ENCODE measurements around the gene DPP6. TPM values are rescaled to one million over a fixed set of nuclear protein-coding genes. Genes with fewer than 3 reads are reported as not detected.

Gene DPP6
- total RNA-seq, 2 experiments from 2014 or later: not detected

GRCh38 chr7:154653281-154653680 lies 601.1 kb downstream of the DPP6 start:
- no TSS peak for BruUV-seq (replicated peaks)
- intact Hi-C loops (cut with micrococcal nuclease; ENCODE audit: unreplicated experiment): no loop called here
- H3K4me1 ChIP-seq (ENCODE audit: insufficient read depth, low read length, poor library complexity, severe bottlenecking): no peaks in the 10 kb centered on the region
- no peak overlapping the region for H3K4me2 ChIP-seq (ENCODE audit: low read length)
- TF ChIP-seq CTCF (conservative IDR thresholded peaks at IDR 0.05; ENCODE audit: low read length) (no peak), EZH2phosphoT487 (IDR thresholded peaks at IDR 0.05; ENCODE audit: borderline replicate concordance, low read depth, low read length) (no peak)
- H3K9me2 ChIP-seq (ENCODE audit: insufficient read depth, low read length): no peaks in the 10 kb centered on the region
- H3K4me3 ChIP-seq (ENCODE audit: low read depth, low read length, poor library complexity, severe bottlenecking): no peak overlapping the region
- CTCF ChIA-PET (ENCODE audit: unreplicated experiment): no interaction called here
- H4K20me1 ChIP-seq (ENCODE audit: insufficient read depth, low read length): no peaks in the 10 kb centered on the region
- H3K79me2 ChIP-seq (ENCODE audit: insufficient read depth, low read depth, low read length): no peaks in the 10 kb centered on the region
- DNase-seq (ENCODE audit: low spot score): no peak
- POLR2A ChIA-PET: no interaction called here
- no peaks in the 10 kb centered on the region for H3K36me3 ChIP-seq (ENCODE audit: insufficient read depth, low read length)
- no peak overlapping the region for H2AFZ ChIP-seq (ENCODE audit: low read length)
- H3K27ac ChIP-seq (ENCODE audit: low read depth, low read length, poor library complexity, severe bottlenecking): no peak overlapping the region
- no peaks in the 10 kb centered on the region for H3K9me3 ChIP-seq (ENCODE audit: low read length)

GRCh38 chr7:154656618-154657017 lies 604.4 kb downstream of the DPP6 start:
- Histone ChIP-seq H3K79me2 (ENCODE audit: insufficient read depth, low read depth, low read length) (no peaks in the 10 kb centered on the region), H3K36me3 (ENCODE audit: insufficient read depth, low read length) (no peaks in the 10 kb centered on the region), H3K9me2 (ENCODE audit: insufficient read depth, low read length) (no peaks in the 10 kb centered on the region), H3K4me2 (ENCODE audit: low read length) (no peak overlapping the region), H3K9me3 (ENCODE audit: low read length) (no peaks in the 10 kb centered on the region), H2AFZ (ENCODE audit: low read length) (no peak overlapping the region), H3K27ac (ENCODE audit: low read depth, low read length, poor library complexity, severe bottlenecking) (no peak overlapping the region), H3K4me1 (ENCODE audit: insufficient read depth, low read length, poor library complexity, severe bottlenecking) (no peaks in the 10 kb centered on the region), H4K20me1 (ENCODE audit: insufficient read depth, low read length) (no peaks in the 10 kb centered on the region), H3K4me3 (ENCODE audit: low read depth, low read length, poor library complexity, severe bottlenecking) (no peak overlapping the region)
- CTCF ChIA-PET (ENCODE audit: unreplicated experiment): no interaction called here
- POLR2A ChIA-PET: no interaction called here
- no peak for DNase-seq (ENCODE audit: low spot score)
- TF ChIP-seq EZH2phosphoT487 (IDR thresholded peaks at IDR 0.05; ENCODE audit: borderline replicate concordance, low read depth, low read length) (no peak), CTCF (conservative IDR thresholded peaks at IDR 0.05; ENCODE audit: low read length) (no peak)
- intact Hi-C loops (cut with micrococcal nuclease; ENCODE audit: unreplicated experiment): no loop called here
- BruUV-seq (replicated peaks): no TSS peak

- Histone ChIP-seq H3K79me2 (ENCODE audit: insufficient read depth, low read depth, low read length) (no peaks in the 10 kb centered on the region), H3K4me3 (ENCODE audit: low read depth, low read length, poor library complexity, severe bottlenecking) (no peak overlapping the region), H3K4me1 (ENCODE audit: insufficient read depth, low read length, poor library complexity, severe bottlenecking) (no peaks in the 10 kb centered on the region), H3K27ac (ENCODE audit: low read depth, low read length, poor library complexity, severe bottlenecking) (no peak overlapping the region), H3K36me3 (ENCODE audit: insufficient read depth, low read length) (no peaks in the 10 kb centered on the region), H3K9me2 (ENCODE audit: insufficient read depth, low read length) (no peaks in the 10 kb centered on the region), H3K4me2 (ENCODE audit: low read length) (no peak overlapping the region), H3K9me3 (ENCODE audit: low read length) (no peaks in the 10 kb centered on the region), H2AFZ (ENCODE audit: low read length) (no peak overlapping the region), H4K20me1 (ENCODE audit: insufficient read depth, low read length) (no peaks in the 10 kb centered on the region)
- DNase-seq (ENCODE audit: low spot score): no peak
- TF ChIP-seq CTCF (conservative IDR thresholded peaks at IDR 0.05; ENCODE audit: low read length) (no peak), EZH2phosphoT487 (IDR thresholded peaks at IDR 0.05; ENCODE audit: borderline replicate concordance, low read depth, low read length) (no peak)
- BruUV-seq (replicated peaks): no TSS peak
- POLR2A ChIA-PET: interaction anchor here (0.6 kb wide), 1 partner anchor 289 kb away, joined by 3 read pairs; no protein-coding TSS in a partner anchor
- intact Hi-C loops (cut with micrococcal nuclease; ENCODE audit: unreplicated experiment): no loop called here
- CTCF ChIA-PET (ENCODE audit: unreplicated experiment): no interaction called here
These were observed 614.6 kb downstream of the DPP6 start for GRCh38 chr7:154666768-154667167.
